SK-N-SH treated with all-trans-retinoic acid at 6 μM for 48 hours (cell line): ENCODE measurements around the gene ELFN2.

Source experiments
- ARNTL ChIP-seq: fragments of 450-650 bp; formaldehyde crosslinking; IDR thresholded peaks from 2 replicates; pipeline ENCODE4 v1.5.0; 2020; ENCODE audit warnings: low read depth, mild to moderate bottlenecking, moderate library complexity, borderline replicate concordance
- GLIS3 ChIP-seq: fragments of 250-450 bp; sonication (Bioruptor Pico); IDR thresholded peaks from 2 replicates; pipeline ENCODE4 v1.5.0; 2020; ENCODE audit warnings: mild to moderate bottlenecking, moderate library complexity
- PATZ1 ChIP-seq: fragments of 250-450 bp; sonication (Bioruptor Pico); IDR thresholded peaks from 2 replicates; pipeline ENCODE4 v1.8.0; 2020; ENCODE audit warnings: mild to moderate bottlenecking, moderate library complexity, borderline replicate concordance
- POU6F1 ChIP-seq: fragments of 250-450 bp; sonication (Bioruptor Pico); IDR thresholded peaks from 2 replicates; pipeline ENCODE4 v1.8.0; 2021; ENCODE audit warnings: low read depth, mild to moderate bottlenecking, moderate library complexity, borderline replicate concordance
- RARB ChIP-seq: fragments of 250-450 bp; sonication (Bioruptor Pico); IDR thresholded peaks from 2 replicates; pipeline ENCODE4 v1.8.0; 2021; ENCODE audit warnings: mild to moderate bottlenecking, moderate library complexity
- SNAI2 ChIP-seq: fragments of 250-450 bp; sonication (Bioruptor Pico); IDR thresholded peaks from 2 replicates; pipeline ENCODE4 v1.5.0; 2020; ENCODE audit warnings: mild to moderate bottlenecking, moderate library complexity
- ZFP3 ChIP-seq: fragments of 250-450 bp; sonication (Bioruptor Pico); IDR thresholded peaks from 2 replicates; pipeline ENCODE4 v1.5.0; 2020; ENCODE audit warnings: mild to moderate bottlenecking, moderate library complexity
- ZNF565 ChIP-seq: fragments of 450-650 bp; formaldehyde crosslinking; conservative IDR thresholded peaks from 2 replicates; pipeline ENCODE4 v1.5.0; 2020; ENCODE audit warnings: low read depth, mild to moderate bottlenecking, moderate library complexity
- TF ChIP-seq, protein P1 (sequence below): fragments of 250-450 bp; sonication (Bioruptor Pico); IDR thresholded peaks from 2 replicates; pipeline ENCODE4 v1.5.1; 2020; ENCODE audit warnings: low read depth, mild to moderate bottlenecking, moderate library complexity

DNA sequence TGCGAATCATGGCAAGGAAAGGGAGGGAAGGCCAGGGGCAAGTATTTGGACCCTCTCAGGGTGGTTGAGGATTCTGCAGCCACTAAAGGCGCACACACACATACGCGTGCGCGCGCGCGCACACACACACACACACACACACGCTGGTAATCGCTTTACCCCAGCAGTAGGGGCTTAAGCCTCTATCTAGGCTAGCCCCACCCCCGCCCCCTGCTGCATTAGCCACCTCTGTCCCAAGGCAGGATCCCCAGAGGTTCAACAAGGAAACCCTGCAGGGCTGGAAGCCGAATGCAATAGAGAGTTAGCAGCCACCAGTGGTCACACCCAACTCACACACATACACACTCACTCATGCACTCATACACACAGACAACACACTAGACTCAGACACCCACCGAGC lies 28.6 kb upstream of the ELFN2 start:
- TF ChIP-seq ZNF565 (no peak), RARB (CRISPR knock-in tag) (no peak), ZFP3 (CRISPR knock-in tag) (no peak), SNAI2 (CRISPR knock-in tag) (no peak), ARNTL (no peak), GLIS3 (CRISPR knock-in tag) (no peak), PATZ1 (CRISPR knock-in tag) (no peak), POU6F1 (CRISPR knock-in tag) (no peak)
- TF ChIP-seq, protein P1, sequence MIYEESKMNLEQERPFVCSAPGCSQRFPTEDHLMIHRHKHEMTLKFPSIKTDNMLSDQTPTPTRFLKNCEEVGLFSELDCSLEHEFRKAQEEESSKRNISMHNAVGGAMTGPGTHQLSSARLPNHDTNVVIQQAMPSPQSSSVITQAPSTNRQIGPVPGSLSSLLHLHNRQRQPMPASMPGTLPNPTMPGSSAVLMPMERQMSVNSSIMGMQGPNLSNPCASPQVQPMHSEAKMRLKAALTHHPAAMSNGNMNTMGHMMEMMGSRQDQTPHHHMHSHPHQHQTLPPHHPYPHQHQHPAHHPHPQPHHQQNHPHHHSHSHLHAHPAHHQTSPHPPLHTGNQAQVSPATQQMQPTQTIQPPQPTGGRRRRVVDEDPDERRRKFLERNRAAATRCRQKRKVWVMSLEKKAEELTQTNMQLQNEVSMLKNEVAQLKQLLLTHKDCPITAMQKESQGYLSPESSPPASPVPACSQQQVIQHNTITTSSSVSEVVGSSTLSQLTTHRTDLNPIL (CRISPR knock-in tag), result no peak
